Ecto neural progenitor cell (in vitro differentiated cells): ENCODE results near the gene PLD4.
"Not testable (repeated sequence)": the region's sequence is repeated elsewhere in the genome, so short reads cannot be mapped to it uniquely, and the experiment has no call there.

Experiments
- DNase-seq: peaks from one replicate; pipeline ENCODE4 v3.0.0-alpha.2; 2018; ENCODE audit warnings: low spot score

Gene PLD4

DNA sequence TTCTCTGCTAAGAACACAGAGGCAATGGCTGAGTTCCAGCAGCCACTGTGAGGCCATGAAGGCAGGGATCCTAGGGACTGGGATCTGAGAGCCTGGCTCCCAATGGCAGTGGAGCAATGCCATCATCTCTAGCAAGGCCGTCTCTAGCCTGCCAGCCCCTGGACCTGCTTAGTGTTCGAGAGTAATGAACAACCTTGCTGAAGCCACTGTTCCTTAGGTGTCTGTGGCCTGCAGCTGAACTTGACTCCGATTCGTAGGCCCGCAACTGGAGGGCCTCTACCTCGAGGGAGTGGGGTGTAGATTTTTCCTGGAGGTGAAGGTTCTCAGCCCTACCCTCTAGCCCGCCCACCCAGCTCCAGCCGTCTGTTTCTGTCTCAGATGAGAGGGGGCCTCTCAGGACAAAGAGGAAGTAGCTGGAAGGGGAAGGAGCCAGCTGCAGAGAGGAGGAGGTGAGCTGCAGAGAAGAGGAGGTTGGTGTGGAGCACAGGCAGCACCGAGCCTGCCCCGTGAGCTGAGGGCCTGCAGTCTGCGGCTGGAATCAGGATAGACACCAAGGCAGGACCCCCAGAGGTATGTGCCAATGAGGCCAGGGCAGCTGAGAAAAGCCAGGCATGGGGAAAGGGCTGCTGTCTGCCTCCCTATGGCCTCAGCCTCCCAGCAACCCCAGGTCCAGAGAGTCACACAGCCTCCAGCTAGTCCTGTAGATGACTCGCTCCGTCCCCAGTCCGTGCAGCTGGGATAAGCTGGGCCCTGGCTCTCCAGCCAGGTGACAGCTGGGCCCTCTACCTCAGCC, at the start of gene PLD4:
TSS of gene PLD4 (plus strand) at position 459 of the 793 bp plus-strand sequence. CDS start 2,262 bp downstream, outside the sequence.
- DNase-seq, result no peak

- no peak for DNase-seq
Observed at GRCh38 chr14:104875412-104875751, 49.3 kb upstream of the PLD4 start.

GRCh38 chr14:104875811-104876210, 48.9 kb upstream of the PLD4 start:
- no peak for DNase-seq

DNA sequence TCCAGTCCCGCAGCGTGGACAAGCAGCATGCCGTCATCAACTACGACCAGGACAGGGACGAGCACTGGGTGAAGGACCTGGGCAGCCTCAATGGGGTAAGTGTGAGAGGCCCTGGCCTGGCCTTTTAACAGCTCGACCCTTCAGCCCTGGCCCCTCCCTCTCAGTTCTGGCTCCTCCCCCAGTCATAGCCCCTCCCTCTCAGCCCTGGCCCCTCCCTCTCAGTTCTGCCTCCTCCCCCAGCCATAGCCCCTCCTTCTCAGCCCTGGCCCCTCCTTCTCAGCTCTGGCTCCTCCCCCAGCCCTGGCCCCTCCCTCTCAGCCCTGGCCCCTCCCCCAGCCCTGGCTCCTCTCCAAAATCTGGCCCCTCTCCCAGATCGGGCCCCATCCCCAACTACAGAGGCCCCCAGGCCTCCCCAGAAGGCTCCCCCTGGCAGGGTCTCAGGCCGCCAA, 48.4 kb upstream of the PLD4 start:
- DNase-seq, result peak; percentile 78

- DNase-seq, result no peak
Observed at GRCh38 chr14:104877066-104877805, 47.4 kb upstream of the PLD4 start.

- DNase-seq, result no peak
Observed at GRCh38 chr14:104877806-104878550, 46.7 kb upstream of the PLD4 start.

DNA sequence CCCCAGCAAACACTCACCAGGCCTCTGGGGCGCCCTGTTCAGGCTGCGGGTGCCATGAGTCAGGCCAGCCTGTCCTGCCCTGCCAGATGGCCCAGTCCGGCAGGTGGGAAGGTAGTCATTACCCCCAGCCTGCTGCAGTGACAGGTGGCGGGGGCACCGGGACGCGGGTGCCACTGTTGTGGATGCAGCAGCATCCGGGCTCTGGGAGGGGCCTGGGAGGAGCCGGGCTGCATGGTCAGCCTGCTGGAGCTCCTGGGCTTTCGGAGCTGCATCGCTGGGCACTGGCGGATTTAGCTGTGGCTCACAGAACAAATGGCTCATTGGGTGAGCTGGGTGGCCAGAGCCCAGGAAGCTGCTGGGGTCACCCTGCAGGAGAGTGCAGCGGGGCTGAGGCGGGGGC, 46.1 kb upstream of the PLD4 start:
- DNase-seq, result no peak

DNA sequence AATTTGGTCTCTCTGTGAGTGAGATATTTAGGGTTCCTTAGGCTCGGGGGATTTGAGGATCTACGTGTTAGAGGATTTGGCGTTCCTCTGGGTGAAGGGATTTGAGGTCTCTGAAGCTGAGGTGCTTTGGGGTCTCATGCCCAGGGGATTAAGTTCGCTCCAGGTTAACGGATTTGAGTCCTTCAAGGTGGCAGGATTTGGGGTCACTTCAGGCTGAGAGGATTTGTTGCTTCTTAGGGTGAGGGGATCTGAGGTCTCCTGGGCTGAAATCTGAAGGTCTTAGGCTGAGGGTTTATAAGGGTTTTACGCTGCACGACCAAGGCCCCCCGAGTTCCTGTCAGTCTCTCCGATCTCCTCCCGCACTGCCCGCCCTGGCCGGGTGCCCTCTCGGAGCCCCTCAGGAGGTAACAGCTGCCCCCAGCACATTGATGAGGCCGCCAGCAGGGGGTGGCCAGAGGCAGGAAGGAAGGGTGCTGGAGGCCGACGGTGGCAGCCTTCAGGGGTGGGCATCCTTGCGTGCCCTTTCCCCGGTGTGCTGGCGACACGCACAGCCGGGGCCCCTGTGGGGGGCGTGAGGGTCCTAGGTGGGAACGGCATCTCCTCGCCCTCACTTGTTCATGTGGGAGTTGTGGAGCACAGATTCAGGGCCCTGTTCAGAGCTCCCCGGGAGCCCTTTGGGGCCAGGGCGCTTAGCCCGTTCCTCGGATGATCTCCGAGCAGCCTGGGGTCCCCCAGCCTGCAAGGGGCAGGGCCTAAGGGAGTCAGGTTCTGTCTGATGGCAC, 45.3 kb upstream of the PLD4 start:
- DNase-seq, result no peak

DNA sequence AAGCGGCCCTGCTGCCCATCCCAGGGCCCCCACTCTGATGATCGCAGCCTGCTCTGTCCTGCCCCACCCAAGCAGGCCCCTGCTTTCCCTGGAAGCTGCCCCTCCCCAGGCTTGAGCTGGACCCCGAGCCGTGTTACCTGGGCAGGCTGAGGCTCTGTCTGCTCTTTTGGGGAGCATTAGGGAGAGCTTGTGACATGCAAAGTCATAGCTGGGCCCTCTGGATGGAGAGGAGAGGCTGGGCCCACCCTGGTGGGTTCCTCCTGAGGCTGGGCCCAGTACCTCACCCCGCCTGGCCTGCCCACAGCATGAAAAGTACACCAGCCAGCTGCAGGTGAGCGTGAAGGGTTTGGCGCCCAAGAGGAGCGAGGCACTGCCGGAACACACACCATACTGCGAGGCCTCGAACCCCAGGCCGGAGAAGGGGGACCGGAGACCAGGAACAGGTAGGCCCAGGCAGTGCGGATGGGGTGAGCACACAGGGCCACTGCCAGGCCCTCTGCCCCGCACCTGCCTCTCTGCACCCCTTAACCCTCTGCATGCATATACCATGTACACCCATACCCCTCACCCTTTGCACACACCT, 44.6 kb upstream of the PLD4 start:
- no peak for DNase-seq

GRCh38 chr14:104880584-104881210, 44.0 kb upstream of the PLD4 start:
- no peak for DNase-seq

DNA sequence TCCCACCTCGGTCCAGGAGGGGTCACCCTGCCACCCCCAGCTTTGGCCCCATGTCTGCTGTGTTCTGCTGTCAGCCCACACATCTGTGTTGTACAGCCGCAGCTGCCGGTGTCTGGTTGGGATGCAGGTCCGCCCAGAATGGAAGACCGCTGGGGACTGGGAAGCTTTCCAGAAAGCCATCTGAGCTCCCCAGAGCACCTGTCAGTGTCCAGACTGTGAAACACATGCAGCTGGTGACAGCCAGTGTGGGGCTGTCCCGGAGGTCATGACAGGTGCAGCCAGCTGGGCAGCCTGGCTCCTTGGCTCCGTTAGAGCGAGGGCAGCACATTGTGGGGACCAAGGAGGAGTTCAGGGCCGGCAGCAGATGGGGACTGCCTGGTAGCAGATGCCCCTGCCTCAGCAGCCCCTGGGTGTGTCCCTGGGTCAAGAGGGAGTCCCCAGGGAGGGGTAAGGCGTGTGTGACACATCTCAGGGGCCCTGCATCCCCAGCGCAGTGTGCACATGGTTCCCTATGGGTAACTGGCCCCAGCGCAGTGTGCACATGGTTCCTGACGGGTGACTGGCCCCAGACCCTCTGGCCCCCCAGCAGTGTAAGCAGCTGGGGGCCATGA, 43.2 kb upstream of the PLD4 start:
- DNase-seq, result no peak

DNA sequence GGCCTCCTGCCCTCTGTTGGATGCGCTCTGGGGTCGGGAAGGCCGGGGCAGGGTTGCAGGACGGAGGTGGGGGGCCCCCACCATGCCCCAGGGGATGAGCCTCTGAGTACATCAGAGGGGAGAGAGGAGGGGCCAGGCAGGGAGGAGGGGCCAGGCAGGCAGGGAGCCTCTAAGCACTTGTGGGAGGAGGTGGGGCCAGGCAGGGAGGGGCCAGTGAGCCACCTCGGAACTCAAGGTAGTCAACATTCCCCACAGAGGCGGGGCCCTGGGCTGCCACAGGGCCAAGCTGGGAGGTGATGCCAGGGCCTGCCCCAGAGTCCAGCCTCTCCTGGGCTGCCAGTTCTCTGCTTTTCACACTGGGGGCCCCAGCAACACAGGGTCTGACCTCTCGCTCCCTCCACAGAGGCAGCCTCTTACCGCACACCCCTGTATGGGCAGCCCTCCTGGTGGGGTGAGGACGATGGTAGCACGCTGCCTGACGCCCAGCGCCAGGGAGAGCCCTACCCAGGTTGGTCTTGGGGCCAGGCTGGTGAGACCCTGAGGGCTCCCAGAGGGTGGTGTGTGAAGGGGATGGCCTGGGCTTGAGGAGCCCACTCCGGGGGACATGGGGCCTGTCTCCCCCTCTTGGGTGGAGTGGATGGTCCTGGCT, 42.2 kb upstream of the PLD4 start:
- DNase-seq, result no peak

GRCh38 chr14:104882991-104883660, 41.6 kb upstream of the PLD4 start:
- no peak for DNase-seq

GRCh38 chr14:104883681-104884361, 40.9 kb upstream of the PLD4 start:
- DNase-seq, result no peak

GRCh38 chr14:104884381-104884780, 40.3 kb upstream of the PLD4 start:
- not testable (repeated sequence) for DNase-seq

GRCh38 chr14:104885031-104885972, 39.4 kb upstream of the PLD4 start:
- no peak for DNase-seq

GRCh38 chr14:104885973-104886689, 38.5 kb upstream of the PLD4 start:
- no peak for DNase-seq
